ENCODE measurements around the gene PGF.
A peak's percentile ranks its signal among the peaks of the same experiment; 100 is the strongest.

The PGF gene

DNA sequence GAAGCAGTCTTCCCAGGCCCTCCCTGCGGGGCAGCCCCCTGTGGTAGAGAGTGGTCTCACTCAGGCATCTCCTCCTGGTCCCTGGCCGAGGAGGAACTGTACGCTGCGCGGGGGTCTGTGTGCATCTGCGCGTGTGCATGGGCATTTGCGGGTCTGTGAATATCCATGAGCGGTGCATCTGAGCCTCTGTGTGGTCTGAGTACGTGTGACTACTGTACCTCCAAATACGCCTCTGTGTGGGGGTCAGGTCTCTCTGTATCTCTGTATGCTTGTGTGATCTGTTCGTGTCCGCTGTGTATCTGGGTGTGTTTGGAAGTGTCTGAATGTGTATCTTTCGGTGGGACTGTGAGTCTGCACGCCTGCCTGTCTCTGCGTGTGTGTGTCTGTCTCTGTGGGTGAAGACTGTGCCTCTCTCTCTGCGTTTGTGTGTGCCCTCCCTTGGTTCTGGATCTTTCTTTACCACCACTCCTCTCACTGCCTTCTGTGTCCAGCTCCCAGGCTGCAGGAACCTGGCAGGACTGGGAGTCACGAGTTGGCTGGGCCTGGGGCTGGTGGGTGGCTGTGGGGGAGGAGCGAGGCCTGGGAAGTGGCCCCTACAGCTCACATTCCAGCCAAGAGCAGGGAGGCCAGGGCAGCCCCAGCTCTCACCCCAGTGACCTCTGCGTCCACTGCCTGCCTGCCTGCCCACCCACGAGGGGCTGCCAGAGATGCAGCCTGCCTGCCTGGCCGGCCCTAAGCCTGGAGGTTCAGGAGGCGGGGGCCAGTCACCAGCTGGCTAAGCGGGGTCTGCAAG, 1.1 kb upstream of the PGF start:
- DNase-seq: no peak

DNA sequence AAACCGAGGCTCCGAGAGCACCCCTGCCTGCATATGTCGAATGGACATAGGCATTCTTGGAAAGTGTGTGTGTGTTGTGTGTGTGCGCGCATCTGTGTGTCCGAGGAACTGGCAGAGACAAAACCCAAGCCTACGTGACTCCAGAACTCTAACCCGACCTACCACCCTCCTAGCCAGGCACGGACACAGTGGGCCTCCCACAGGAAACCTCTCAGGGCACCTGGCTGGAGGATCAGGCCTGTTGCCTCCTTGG, 556 bp upstream of the PGF start:
- no peak for DNase-seq

DNA sequence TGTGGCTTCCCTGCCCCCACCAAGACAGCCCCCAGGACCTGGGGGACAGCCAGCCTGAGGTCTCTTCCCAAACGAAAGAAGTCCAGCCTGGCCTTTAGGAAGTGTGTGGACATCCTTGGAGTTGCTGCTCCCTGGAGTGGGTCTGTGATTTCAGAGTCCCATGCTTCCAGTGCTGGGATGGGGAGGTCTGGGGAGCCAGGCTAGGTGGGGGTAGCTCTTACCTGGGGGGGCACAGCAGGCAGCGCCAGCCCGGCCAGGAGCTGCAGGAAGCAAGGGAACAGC, 509 bp downstream of the PGF start:
- no peak for DNase-seq

DNA sequence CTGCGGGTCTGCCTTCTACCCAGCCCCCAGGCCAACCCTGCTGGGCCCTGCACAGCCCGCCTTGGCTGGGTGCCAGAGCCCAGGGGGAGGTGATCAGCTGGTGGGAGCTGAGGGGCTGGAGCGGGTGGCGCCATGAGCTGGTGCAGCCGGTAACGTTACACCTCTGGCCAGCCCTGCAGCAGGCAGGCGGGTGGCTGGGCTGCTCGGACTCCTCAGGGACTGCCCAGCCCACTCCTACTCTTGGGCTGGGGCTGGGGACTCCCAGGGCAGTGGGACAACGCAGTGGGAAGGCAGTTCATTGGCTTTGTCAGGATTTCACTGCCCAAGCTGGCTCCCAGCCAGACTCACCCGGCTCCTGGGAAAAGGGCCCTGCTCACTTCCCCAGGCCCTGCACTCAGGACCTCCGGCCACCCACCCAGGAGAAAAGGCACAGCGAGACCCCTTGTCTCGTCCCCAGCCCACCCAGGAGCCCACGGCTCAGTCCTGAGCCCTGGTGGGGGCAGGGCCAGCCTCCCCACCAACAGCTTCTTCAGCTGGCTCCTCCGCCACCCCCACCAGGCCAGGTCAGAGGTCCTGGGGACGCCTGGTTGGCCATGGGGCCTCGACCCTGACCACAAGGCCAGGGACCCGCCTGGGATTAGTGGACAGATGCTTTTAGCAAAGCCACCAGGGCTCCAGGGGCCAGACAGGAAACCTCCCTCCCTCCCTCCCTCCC, 1.0 kb downstream of the PGF start:
- DNase-seq: no peak

DNA sequence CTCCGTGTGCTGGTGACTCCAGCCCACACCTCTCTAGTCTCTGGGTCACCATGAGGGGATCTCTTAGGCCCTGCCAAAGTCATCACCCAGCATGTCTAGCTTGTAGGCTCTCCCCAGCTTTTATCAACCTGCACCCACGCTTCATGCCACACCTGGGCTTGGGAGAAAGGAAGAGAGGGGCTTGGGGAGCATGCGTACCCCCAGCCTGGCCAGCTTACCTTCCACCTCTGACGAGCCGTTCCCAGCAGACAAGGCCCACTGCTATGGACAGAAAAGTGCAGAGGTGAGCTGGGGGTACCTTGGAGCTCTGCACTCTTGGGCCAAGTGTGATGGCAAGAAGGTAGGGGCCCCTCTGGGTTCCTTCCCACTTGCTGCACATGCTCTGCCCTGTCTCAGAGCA, 1.7 kb downstream of the PGF start:
- DNase-seq: no peak

DNA sequence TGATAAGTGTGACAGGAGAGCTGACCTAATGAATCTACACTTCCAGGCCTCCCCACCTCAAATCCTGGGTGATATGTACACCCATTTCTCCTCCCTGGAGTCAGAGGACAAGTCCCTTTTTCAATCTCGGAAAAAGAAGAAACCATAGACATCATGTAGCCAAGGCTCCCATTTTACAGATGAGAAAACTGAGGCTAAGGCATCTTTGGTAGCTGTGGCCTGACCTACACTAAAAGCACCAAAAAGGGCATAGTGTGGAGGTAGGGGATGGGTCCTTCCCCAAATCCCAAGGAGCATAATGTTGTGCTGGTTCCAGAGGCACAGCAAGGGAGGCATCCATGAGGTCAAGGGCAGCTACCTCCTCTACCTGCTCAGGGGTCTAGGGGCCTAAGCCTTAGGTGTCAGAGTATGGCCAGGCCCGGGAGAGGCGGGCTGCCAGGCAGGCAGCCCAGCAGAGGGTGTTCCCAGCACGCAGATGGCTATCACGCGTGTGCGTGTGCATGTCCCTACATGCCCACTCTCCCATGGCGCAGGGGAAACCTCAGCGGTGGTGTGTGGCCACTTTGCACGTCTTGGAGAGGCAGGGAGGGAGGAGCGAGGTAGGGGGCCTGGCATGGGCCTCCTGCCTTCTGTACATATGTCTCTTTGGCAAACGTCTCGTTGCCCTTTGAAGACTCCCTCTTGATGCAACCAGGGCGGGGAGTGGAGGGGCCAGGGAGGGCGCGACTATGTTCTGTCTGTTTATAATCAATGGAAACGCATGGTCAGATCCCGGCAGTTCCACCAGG, 2.5 kb downstream of the PGF start:
- DNase-seq: no peak

DNA sequence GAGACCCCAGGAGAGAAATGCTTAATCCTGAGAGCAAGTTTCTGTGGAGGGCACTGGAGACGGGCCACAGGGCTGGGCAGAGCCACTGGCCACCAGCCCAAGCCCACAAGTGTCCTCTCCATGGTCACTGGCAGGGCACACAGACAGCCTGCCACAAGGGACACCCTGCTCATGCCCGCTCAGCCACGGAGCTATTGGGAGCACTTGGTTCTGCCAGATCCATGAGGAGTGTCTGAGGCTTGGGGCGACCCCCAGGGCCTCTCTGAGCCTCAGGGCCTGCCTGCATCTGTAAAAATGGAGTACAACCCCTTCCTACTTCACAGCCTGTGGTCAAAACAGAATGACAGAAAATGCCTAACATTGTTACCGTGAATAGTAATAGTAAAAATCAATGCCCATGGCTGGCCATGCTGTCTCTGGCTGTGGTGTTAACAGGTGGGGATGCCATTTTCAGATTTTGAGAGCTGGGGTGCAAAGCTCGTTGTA, 3.2 kb downstream of the PGF start:
- no peak for DNase-seq

DNA sequence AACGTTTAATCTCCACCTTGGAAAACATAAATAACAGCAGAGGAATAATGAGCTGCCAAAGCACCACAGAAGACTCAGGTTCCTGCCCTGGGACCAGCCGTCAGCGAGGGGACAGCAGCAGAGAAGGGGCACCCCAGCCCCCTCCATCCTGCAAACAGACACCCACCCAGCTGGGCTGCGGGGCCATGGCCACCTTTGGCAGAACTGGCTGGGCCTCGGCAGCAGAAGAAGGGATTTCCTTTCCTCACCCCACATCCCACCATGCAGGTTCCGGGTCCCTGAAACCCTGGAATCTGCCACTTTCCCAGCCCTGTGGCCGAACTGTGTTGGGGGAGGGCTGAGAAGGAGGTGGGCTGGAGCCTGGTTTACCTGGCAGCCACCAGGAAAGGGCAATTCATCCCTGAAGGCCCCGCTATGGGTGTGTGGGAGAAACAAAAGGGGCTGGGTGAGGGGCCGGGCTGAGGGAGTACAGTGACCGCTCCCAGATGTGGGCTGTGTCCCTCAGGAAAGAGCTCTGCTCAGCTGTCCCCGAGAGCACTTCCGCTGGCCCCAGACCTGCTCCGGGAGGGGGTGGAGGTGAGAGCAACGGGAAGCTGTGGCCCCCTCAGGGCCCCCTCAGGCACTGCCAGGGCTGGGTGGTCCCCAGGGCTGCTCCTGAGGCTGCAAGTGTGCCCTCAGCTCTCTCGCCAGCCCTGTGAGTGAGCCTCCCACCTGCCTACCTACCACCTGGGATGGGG, 3.8 kb downstream of the PGF start:
- DNase-seq: no peak

DNA sequence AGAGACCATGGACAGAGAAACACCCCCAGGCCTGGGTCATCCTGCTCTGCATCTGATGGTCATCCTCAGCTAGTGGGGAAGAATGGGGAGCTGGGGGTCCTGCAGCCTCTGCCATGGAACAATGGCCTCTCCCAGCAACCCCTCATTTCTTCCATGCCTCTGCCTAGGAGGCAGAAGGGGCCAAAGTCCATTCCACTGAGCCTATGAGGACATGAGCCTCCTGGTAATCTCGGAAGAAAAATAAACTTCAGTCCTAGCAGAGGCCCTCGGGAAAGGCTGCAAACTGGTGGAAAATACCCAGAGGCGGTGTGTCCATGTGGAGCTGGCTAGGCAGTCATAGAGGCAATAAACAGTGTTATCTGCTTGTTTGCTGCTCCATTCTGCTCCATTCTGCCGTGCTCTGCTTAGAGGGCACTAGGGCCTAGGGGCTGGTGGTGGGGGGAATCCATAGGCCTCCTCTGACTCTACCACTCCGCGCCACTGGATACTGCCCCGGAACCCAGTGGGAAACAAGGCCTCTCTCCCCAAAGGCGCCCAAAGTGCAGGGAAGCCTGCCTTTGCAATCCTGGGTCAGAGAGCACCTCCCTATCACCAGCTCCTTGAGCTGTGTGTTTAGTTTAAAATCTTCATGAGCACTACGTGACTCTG, 4.5 kb downstream of the PGF start:
- DNase-seq: no peak

DNA sequence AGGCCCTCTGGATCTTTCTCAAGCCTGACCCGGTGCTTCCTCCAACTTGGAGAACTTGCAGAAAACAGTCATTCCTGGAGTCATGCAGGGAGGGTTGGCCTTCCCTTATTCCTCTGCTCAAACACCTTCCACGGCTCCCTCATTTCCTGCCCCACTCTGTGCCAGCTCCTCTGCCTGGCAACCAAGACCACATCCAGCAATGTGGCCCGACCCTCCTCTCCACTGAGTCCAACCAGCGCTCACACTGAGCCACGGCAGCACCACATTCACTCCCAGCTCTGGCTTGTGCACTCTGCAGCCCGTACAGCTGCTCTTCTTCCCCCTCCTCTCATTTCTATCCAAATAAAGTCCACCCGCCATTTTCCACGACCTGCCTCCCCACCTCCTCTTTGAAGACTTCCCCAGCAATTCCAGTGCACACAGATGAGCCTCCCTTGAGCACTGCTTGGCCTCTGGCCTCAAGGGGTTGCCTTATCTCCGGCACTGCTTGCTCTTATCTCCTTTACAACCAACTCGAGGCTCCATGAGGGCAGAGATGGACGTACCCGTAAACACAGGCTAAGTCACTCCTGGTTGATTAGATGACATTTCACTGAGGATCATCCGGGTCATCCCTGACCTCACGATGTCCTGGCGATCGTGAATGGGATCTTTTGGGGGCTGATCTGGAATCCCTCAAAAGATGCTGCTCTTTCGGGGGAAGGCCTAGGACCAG, 5.4 kb downstream of the PGF start:
- DNase-seq: no peak

DNA sequence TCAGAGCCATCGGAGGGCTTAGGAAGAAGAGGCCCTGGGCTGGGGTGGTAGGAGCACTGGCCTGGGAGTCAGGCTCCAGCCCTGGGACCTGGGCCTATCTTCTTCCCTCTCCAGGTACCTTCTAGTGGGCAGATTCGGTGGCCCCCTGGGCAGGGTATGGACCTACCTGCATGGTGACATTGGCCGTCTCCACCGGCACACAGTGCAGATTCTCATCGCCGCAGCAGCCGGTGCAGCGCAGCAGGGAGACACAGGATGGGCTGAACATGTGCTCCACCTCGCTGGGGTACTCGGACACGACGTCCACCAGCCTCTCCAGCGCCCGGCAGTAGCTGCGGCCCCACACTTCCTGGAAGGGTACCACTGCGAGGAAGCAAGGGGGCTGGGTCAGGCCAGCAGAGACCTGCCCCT, 6.2 kb downstream of the PGF start:
- DNase-seq: no peak

DNA sequence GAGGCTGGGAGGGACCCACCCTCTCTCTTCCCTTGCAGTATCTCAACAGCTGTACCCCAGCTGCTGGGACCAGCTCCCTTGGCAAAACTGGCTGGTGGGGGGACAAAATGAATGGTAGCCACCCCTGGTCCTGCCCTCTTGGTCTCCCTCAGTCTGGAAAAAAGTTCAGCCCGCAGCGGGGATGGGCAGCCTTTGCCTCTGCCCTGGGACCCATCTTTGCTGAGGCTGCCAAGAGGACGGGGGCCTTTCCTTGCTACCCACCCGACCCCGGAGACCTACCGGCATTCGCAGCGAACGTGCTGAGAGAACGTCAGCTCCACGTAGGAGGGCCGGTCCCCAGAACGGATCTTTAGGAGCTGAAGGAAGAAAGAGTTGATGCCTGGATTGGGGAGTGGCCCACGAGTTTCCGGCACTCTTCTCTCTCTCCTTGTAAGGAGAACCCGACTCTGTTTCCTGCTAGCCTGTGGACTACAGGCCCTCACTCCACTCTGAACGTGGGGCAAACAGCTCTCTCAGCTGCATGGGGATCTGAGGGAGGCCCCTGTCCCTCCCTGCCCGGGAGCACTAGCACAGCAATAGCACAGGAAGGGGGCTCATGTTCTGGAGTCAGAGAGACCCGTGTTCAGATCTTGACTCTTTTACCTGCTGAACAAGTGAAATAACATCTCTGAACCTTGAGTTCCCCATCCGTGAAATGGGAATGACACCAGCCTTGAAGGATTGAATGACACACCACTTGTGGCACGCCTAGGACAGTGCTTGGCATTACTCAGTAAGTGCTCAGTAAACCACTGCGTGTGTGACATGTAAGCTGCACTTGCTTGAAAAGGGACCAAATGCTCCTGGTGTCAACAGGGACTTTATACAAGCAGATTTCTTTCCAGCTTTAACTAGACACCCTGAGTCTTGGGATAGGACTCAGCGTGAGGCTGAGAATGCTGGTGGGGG, 6.9 kb downstream of the PGF start:
- no peak for DNase-seq

DNA sequence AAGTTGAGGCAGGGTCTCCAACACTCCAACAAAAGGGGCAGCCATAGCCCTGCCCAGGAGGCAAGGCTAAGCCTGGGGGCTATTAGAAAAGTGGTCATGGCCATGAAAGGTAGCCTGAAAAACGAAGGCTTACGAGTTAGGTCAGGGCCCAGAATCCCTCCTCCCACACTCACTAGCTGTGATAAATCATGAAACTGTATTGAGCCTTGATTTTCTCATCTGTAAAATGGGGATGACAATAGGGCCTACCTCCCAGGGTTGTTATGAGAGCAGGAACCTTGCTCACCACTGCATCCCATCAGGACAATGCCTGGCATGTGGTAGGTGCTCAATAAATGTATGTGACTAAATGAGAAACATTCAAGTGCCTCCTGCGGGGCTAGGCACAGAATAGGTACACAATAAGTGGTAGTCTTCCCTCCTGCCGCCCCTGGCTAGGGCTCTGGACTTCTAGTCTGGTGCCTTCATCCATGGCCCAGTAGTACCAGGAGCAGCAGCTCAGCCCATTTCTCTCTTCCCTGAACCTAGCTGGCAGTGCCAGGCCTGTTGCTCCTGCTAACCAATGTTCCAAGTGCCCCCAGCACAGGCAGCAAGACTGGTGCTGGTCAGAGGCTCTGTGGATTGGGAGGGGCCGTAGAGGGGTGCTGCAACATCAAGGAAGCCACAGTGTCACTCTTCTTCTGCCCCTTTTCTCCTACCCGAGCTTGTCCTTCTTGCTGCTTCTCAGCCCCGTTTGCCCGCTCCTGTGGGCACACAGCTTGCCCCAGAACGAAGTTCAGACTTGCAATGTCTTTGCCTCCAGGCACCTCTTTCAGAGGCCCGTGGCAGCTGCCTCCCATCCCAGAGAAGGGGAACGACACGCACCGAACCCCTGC, 7.8 kb downstream of the PGF start:
- no peak for DNase-seq

DNA sequence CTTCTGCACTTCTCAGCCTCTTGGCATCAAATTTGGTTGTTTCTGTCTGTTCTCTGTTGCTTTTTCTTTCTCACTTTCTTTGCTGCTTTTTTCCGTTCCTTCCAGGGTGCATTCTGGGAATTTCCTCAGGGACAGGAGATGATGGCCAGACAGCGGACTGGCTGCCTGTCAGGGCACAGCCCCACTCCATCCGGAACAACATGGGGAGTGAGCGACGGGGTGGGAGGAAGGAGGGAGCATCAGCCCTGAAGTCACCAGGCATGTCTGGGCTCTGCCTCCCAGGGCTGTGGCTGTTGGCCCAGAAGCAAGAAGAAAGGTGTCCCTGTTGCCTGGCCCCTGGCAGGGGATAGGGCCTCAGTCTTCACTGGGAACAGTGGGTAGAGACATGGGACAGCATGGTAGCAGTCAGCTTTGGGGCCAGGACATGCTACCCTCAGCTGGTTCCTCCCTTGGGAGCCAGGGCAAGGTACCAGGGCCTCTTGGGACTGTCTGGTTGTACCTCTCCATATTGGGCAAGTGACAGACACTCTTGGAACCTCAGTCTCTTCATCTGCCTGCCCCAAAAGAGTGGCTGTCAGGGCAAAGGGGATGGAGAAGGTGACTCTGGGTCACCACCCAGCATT, 8.6 kb downstream of the PGF start:
- DNase-seq: no peak

DNA sequence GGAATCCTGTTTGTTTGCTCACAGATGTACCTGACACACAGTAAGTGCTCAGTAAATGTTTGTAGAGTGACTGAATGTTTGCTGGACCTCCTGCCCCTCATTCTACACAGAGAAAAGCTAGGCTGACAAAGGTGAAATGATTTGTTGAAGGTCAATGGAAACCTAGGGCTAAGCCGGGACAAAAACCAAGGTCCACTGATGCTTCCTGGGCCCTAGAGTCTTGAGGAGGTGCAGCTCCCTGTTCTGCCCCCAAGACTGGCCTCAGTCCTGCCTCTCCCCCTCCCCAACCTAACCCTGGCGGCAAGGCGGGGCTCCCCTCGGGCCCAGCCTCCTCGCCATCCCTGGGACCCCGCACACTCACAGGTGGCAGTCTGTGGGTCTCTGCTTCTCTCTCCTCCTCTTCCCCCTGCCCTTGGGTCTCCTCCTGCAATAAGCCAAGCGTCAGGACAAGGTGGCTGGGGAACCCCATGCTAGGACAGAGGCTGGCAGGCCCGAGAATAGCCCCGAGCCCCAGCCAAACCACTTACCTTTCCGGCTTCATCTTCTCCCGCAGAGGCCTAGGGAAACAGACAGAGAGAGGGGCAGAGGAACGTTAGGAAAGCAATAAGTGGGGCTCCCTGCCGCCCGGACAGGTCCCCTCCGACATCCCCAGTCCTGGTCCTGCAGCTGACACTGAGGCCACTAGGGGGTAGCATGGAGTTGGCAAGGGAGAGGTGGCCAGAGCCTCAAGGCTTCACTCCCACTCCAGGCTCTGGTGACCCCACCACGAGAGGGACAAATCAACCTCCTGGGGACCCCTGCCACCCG, 9.3 kb downstream of the PGF start:
- DNase-seq: peak; percentile 84

DNA sequence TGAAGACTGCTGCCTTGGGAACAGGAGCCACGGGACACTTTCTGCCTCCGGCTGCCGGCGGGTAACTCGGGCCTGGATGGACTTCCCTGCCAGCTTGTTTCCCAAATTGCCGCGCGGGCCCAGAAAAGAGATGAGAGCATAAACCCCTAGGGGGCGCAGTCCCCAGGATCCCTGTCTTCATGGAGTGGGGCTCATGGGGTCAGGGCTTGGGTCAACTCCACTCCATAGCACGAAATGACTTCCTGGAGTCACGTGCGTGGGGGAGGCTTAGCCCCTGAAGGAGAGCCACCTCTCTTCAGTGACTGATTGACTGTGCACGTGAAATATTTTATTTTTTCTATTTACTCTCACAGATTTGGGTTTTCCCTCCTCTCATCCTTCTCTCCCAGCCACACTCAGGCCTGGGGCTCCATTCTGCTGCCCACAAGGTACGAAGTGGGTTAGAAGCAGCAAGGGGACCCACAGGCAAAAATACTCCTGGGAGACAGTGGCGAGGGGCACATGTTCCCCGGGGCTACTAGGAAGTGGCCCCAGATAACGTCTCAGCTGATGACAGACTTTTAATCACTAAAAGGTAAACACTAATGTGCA, 10.0 kb downstream of the PGF start:
- DNase-seq: peak; percentile 31

DNA sequence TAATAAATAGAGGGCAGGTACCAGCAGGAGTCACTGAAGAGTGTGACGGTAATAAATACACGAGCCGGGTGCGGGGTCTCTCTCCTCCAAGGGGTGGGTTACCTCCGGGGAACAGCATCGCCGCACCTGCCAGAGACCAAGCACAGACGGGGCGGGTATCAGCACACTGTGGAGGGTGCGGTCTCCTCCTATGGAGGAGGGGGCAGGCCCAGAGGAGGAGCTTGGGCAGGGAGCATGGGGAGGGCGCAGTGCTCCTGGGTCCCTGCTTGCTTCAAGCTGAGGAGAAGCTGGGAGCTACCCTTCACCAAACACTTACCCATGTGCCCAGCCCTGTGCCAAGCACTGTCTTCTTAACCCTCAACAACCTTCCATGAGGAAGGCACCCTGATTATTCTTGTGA, 12.8 kb downstream of the PGF start:
- DNase-seq: no peak

DNA sequence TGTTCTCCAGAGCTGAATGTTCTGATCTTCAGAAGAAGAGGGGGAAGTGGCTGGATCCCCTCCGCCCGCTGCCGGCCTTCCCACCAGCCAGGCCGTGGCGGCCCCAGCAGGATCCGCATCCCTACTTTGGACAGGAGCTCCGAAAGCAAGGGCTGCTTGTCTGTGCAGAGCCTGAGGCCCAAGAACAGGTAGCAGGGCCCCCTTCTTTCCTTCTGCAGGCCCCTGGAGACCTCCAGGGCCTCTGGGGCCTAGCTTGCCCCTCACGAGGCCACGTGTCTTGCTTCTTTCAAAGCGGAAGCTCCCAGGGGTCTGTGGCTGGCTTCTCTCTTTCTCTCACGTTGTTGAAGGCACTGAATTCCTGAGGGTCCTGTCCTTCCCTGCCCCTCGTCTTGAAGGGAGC, 13.2 kb downstream of the PGF start:
- DNase-seq: no peak

All from CD4-positive, alpha-beta T cell treated with Interleukin-17A for 4 hours (primary cell).